Jurkat, Clone E6-1 (cell line): Measurements from ENCODE around the gene LY6G5B.
"Not testable (repeated sequence)": the region's sequence is repeated elsewhere in the genome, so short reads cannot be mapped to it uniquely, and the experiment has no call there.

Experiments
- DNase-seq: peaks from one replicate; pipeline ENCODE4 v3.0.0-alpha.2; 2011; ENCODE audit warnings: low read depth, low spot score
- H3K4me3 ChIP-seq: 2 replicates; pipeline ENCODE4 v1.5.1; 2011; ENCODE audit warnings: mild to moderate bottlenecking, low read length, control low read depth, moderate library complexity

The LY6G5B gene

DNA sequence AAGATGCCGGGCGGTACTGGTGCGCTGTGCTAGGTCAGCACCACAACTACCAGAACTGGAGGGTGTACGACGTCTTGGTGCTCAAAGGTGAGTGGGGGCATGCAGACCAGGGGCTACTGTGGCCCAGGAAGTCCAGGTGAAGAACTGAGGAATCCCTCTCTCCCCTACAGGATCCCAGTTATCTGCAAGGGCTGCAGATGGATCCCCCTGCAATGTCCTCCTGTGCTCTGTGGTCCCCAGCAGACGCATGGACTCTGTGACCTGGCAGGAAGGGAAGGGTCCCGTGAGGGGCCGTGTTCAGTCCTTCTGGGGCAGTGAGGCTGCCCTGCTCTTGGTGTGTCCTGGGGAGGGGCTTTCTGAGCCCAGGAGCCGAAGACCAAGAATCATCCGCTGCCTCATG lies 37.9 kb downstream of the LY6G5B start:
- no peak overlapping the region for H3K4me3 ChIP-seq
- no peak for DNase-seq

DNA sequence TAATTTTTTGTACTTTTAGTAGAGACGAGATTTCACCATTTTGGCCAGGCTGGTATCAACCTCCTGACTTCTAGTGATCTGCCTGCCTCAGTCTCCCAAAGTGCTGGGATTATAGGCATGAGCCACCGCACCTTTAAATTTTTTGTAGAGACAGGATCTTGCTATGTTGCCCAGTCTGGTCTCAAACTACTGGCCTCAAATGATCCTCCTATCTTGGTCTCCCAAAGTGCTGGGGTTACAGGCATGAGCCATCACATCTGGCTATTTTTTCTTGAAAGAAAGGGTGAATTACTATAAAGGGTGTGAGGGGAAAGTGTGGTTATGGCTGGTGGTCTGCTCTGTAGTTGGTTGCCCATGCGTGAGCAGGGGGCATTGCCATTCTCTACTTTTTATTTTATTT lies 38.4 kb downstream of the LY6G5B start:
- DNase-seq = no peak
- no peak overlapping the region for H3K4me3 ChIP-seq

DNA sequence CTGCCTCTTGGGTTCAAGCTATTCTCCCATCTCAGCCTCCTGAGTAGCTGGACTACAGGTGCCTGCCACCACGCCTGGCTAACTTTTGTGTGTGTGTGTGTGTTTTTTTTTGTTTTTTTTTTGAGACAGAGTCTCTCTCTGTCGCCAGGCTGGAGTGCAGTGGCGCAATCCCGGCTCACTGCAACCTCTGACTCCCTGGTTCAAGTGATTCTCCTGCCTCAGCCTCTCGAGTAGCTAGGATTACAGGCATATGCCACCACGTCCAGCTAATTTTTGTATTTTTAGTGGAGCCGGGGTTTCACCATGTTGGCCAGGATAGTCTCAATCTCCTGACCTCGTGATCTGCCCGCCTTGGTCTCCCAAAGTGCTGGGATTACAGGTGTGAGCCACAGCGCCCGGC lies 39.4 kb downstream of the LY6G5B start:
- DNase-seq, H3K4me3 ChIP-seq: not testable (repeated sequence)

DNA sequence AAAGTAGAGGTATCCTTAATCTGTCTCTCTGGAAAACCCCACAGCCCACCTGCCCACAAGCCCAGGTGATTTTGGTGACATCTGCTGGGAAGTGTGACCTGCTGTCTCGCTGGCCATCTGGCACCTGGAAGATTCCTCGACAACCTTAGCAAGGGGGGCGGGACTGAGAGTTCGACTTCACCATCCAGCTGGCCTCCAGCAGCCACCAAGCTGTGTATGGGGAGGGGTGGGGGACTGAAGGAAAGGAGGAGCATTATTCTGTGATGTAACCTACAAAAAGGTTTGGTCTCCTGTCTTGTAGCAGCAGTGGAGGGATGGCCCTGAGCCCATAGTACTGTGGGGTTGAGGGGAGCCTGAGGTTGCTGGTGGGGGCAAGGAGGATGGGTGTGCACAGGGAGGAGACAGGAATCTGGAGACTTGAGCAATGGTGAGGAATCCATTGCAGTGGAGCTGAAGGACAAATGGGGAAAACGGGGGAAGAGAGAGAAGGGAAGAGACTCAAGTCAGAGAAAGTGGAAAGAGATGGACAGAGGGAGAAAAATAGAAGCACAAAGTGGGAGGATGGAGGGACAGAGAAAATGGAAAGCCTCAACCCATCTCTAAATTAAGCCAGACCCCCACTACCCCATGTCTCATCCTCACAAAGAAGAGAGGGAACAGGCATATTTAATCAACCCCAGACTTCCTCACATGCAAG lies 40.9 kb downstream of the LY6G5B start:
- no peak for DNase-seq

DNA sequence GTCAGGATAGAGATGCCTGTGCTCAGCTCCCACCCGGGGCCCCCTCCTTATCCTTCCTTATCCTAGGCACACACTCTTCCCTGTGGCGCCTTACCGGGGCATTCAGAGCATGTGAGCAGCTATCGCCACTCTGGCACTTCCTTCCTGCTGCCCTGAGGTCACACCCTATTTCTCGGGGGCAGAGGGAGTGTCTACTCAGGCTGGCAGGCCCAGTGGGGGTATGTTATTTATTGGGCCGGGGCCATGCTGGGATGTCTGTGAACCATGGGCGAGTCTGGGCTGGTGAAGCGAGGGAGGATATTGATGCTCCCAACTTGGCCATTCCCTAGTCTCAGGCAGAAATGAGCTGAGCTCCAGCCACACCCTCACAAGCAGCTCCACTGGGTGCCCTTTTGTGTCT lies 41.5 kb downstream of the LY6G5B start:
- DNase-seq = no peak
- H3K4me3 ChIP-seq = no peak overlapping the region

More for the DNA sequence above, 40.9 kb downstream of the LY6G5B start:
- no peak overlapping the region for H3K4me3 ChIP-seq

DNA sequence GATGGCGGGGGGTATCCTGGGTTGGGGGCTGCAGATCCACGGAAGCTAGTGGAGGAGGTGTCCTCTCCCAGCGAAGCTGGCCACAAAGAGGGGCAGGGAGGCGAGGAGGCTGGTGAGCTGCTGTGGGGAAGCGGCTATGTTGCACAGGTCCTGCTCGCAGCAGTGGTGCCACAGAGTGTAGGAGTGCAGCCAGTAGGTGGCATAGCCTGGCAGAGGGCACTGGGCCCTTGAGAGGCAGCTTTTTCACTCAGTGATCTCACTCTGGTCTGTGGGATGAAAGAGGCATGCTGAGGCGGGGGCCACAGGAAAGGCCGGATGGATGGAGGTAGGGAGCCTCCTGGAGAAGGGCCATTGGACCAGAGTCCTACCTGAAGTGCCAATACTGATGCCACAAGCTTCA lies 42.5 kb downstream of the LY6G5B start:
- DNase-seq = peak; percentile 40

DNA sequence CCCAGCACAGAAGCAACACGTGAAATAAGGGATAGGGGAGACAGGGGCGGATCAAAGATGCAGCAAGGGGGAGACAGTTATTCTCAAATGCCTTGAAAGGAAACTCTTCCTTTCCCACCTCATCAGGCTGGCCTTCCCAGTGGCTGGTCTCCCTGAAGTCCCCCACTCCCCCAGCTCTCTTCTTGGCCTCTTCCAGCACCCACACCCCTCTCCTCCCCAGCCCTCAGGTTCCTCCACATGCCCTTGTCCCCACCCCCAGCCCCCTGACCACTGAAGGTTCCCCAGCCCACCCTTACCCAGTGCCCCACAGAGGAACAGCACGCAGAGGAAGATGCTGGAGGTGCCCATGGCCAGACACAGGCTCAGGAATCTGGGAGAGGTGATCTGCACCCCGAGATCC lies 43.7 kb downstream of the LY6G5B start:
- H3K4me3 ChIP-seq = no peak overlapping the region
- no peak for DNase-seq

More for the DNA sequence above, 42.5 kb downstream of the LY6G5B start:
- no peak overlapping the region for H3K4me3 ChIP-seq

DNA sequence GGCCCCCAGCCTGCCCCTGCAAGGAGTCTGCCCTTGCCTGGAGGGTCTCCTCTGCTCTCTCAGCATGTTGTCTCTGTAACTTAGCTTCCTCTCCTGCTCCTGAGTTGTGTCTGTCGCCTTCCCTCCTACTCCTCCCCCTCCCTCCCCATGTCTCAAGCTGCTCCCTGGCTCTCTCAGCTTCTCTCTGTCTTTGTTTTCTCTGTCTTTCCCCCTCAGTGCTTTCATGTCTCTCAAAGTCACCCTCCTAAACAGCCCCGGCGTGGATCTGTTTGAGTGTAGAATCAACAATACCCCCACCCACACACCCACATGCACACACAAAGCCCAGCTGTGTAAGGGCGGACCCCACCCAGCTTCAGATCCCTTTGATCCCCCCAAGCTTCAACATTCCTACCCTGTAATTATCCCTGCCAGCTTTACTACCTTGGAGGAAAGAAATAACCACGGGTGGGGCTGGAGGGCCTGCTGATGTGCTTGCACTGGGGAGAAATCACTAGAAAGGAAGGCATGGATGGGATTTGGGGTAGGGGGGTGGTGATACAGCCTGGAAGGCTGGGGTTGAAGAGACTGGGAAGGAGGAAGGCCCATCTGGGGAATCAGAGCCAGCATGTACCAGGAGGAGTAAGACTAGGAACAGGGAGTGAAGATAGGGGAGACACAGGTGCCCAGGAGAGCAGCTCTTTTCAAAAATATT lies 44.4 kb downstream of the LY6G5B start:
- DNase-seq = no peak
- no peak overlapping the region for H3K4me3 ChIP-seq

DNA sequence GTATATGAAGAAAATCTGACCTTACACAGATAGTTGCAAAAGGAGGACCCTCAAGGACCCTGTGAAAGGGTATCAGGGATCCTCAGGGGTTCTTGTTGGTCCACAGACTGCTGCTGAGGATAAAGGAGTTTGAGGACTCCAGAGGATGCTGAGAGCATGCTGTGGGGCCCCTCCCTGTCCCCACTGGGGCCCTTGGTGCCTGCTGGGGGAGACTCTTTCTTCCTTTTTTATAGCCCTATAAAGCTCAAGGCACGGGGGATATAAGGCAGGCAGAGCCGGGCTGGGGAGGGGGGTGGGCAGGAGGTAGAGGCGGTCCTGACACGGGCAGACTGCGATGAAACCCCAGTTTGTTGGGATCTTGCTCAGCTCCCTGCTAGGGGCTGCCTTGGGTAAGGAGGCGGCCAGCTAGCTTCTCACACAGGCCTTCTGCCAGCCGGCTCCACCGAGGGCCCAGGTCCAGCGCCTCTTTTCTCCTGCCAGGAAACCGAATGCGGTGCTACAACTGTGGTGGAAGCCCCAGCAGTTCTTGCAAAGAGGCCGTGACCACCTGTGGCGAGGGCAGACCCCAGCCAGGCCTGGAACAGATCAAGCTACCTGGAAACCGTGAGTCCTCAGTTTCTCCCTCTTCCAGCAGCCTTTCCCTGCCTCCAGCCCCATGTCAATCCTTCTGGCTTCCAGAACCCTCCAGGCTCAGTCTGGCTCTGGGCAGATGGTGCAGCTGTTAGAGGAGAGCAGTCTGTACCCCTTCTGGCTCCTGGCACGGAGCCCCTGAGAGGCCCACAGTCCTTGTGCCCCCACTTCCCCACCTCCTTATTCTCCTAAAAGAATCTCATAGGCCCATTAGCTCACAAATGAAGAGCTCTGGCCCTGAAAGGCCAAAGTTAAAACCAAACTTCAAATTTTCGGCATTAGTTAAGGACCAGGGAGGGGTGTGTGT lies 45.5 kb downstream of the LY6G5B start, which contains the start of gene LY6G6D:
Gene LY6G6D (plus strand): TSS at position 327 of the 937 bp plus-strand sequence. CDS start 8 bp downstream, at position 335.
- no peak for DNase-seq
- H3K4me3 ChIP-seq = no peak within 1 kb of the TSS

DNA sequence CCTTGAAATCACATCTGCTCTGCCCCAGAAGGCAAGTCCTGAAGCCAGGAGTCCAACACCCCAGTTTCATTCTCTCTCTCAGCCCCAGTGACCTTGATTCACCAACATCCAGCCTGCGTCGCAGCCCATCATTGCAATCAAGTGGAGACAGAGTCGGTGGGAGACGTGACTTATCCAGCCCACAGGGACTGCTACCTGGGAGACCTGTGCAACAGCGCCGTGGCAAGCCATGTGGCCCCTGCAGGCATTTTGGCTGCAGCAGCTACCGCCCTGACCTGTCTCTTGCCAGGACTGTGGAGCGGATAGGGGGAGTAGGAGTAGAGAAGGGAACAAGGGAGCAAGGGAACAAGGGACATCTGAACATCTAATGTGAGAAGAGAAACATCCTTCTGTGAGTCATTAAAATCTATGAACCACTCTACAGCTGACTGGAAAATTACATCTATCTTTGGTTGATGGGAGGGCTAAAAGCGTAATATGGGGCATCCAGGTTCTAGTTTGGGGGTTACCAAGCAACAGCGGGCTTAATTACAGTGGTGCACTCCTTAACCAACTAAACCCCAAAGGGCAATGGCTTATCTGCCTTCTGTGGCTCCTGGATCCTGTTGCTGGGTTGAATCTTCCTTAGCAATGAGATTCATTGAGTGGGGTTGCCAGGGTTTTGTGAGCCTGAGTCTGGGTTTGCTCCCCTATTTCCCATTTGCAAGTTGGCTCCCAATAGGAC lies 47.9 kb downstream of the LY6G5B start:
- DNase-seq = no peak
- no peak overlapping the region for H3K4me3 ChIP-seq

DNA sequence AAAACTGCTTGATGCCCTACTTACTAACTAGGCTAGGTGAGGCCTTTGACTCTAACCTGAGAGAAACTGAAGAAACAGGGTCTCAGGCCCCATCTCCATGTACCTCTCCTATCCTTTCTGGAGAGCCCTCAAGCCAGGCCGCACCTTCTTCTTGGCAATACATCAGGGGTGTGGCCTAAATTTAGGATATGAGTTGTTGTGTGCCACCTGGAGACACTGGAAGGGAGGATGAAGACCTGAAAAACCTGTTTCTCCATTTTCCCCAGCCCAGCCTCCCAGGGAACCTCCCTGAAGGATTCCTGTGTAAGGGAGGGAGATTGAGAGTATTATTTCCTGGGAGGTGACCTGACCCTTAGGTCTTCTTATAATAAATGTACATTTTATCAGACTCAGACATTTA lies 48.5 kb downstream of the LY6G5B start:
- no peak for DNase-seq

DNA sequence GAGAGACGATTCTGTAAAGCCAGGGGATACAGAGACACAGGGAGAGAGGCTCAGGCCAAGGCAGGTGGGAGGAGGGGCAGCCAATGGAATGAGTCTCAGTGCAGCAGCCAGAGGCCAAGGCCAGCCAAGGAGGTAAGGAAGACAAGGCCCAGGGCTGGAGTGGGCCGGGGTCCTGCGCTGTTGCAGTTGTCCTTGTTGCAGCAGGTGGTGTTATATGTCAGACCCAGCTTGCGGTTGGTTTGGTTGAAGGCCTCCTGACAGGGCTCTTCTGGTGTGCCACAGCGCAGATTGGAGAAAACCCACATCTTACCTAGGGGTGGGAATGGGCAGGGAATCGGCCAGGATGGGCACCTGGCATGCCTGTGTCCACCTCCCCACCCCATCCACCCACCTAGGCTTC lies 49.2 kb downstream of the LY6G5B start:
- DNase-seq = no peak
- no peak overlapping the region for H3K4me3 ChIP-seq

More for the DNA sequence above, 48.5 kb downstream of the LY6G5B start:
- H3K4me3 ChIP-seq = no peak overlapping the region

DNA sequence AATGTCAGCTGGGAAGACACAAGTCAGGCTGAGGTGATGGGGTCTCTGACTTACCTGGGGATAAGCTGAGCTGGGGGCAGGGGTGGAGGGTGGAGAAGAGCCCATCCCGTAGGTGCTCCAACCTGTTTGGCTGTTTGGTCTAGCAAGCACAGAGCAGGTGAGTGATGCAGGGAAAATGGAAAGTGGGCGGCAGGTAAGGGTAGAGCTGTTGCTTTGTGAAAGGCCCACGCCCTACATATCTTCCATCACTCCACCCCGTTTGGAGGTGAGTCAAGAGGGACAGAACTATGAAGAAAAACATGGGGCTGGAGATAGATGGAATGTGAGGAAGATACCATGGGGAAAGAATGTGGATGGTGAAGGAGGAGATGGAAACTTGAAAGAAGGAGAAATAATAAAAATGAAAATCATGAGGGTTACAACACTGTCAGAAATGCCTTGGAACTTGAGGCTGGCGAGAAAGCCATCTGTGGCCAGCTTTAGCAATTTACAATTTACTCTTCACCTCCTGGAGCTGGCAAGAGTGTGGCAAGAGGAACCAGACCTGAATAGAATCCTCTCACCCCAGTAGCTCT lies 50.5 kb downstream of the LY6G5B start:
- no peak for DNase-seq

DNA sequence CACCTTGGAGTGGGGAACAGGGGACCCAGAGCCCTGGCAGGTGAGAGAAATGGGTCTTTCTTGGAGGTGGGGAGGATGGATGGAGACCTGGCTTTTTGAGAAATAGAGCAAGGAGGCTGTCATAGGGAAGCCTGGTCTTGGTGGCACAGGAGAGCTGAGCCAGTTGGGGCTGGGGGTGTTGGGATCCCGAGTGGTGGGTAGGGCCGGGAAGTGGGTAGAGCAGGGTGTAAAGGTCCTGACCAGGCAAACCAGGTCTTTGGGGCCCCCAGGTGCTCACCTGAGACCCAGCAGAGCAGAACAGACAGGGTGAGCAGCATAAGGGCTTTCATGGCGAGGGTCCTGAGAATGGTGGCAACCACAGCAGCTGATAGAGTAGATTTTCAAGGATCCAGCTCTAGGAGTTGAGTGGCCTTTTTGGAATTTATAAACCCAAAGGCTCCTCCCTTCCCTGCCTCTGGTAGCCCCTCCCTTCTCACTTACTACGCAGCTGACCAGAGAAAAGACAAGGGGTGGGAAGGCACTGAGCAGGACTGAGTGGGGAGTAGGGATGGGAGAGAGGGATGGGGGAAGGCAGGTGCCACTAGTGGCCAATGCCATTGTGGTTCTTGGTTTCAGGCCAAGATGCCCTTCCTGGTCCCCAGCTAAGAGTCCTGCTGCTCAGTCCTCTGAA lies 51.7 kb downstream of the LY6G5B start, which contains the start of gene LY6G6C:
Gene LY6G6C (minus strand): TSS at position 396 of the 670 bp plus-strand sequence. CDS start 67 bp downstream, at position 329.
- DNase-seq = no peak
- H3K4me3 ChIP-seq = no peak within 1 kb of the TSS

More for the DNA sequence above, 50.5 kb downstream of the LY6G5B start:
- no peak overlapping the region for H3K4me3 ChIP-seq

DNA sequence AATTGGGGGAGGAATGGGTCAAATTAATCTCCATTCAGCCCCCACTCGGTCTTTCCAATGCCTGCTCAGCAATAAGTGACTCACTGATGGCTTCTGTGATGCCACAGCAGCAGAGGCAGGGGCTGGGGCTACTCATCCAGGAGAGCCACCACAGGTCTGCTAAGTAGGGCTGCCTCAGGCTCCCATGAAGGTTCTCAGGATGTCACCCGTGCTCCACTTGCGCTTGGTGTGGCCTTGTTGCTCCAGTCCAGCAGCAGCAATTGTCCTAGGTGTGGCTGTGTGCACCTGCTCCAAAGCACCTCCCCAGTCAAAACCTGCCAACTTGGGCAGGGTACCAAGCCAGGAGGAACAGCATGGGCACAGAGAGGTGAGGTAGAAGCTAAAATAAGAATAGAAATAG lies 52.4 kb downstream of the LY6G5B start:
- H3K4me3 ChIP-seq = no peak overlapping the region
- DNase-seq = no peak
